Caco-2 (cell line): ENCODE measurements around the gene IFNA17. TPM values are rescaled to one million over a fixed set of nuclear protein-coding genes. Genes with fewer than 3 reads are reported as not detected.
"Not testable (repeated sequence)": the region's sequence is repeated elsewhere in the genome, so short reads cannot be mapped to it uniquely, and the experiment has no call there.

ENCODE experiments used
- BruUV-seq: library from RNA; stranded (reverse); fragments of 400-500 nt; replicated peaks from 2 replicates; lab custom pipeline; 2021; lab: Mats Ljungman, UMichigan
- CTCF ChIA-PET: fragments of 300-600 bp; sonication (Branson Sonifier 250); formaldehyde crosslinking; loops from one replicate; lab custom pipeline; 2022; ENCODE audit warnings: antibody characterized with exemption; lab: Charles Lee
- POLR2A ChIA-PET: fragments of 300-600 bp; sonication (Branson Sonifier 250); formaldehyde crosslinking; loops from one replicate; lab custom pipeline; 2022; ENCODE audit warnings: antibody characterized with exemption; lab: Charles Lee
- DNase-seq, 2 experiments: peaks; one replicate each; pipeline versions ENCODE4 v3.0.0 to v3.0.0-alpha.2; 2020 to 2022
- H3K27me3 ChIP-seq: replicated peaks from 2 replicates; pipeline ENCODE4 v1.6.0; 2011; ENCODE audit warnings: low read length; ENCODE audit not compliant: control insufficient read depth, insufficient read depth
- H3K36me3 ChIP-seq: 2 replicates; pipeline ENCODE4 v1.5.1; 2011; ENCODE audit warnings: low read length; ENCODE audit not compliant: control insufficient read depth, insufficient read depth
- H3K4me1 ChIP-seq: fragments of 250-450 bp; sonication (Bioruptor Pico); 2 replicates; pipeline ENCODE4 v1.5.1; 2020; ENCODE audit warnings: mild to moderate bottlenecking
- H3K4me3 ChIP-seq: 2 replicates; pipeline ENCODE4 v1.5.1; 2011; ENCODE audit warnings: low read depth, mild to moderate bottlenecking, control low read depth, low read length
- H3K9me3 ChIP-seq: fragments of 250-450 bp; sonication (Bioruptor Pico); 2 replicates; pipeline ENCODE4 v1.5.1; 2020; ENCODE audit warnings: mild to moderate bottlenecking, moderate library complexity
- H3K27ac Mint-ChIP-seq: one replicate; pipeline ENCODE4 v1.8.0; 2022; ENCODE audit warnings: mixed read lengths; ENCODE audit not compliant: unreplicated experiment
- H3K27me3 Mint-ChIP-seq: one replicate; pipeline ENCODE4 v1.8.0; 2022; ENCODE audit warnings: mixed read lengths; ENCODE audit not compliant: insufficient read depth, unreplicated experiment
- H3K36me3 Mint-ChIP-seq: one replicate; pipeline ENCODE4 v1.8.0; 2022; ENCODE audit warnings: mild to moderate bottlenecking, mixed read lengths; ENCODE audit not compliant: insufficient read depth, unreplicated experiment
- H3K4me1 Mint-ChIP-seq: one replicate; pipeline ENCODE4 v1.8.0; 2022; ENCODE audit warnings: low read depth, mixed read lengths; ENCODE audit not compliant: unreplicated experiment
- H3K4me3 Mint-ChIP-seq: one replicate; pipeline ENCODE4 v1.8.0; 2022; ENCODE audit warnings: mild to moderate bottlenecking, moderate library complexity, mixed read lengths; ENCODE audit not compliant: unreplicated experiment
- H3K9me3 Mint-ChIP-seq: one replicate; pipeline ENCODE4 v1.8.0; 2022; ENCODE audit warnings: mixed read lengths; ENCODE audit not compliant: unreplicated experiment
- intact Hi-C: fragments of 100-400 bp; cut with micrococcal nuclease; formaldehyde crosslinking; loops from one replicate; pipeline ENCODE4 v1.10.0; 2022; ENCODE audit not compliant: unreplicated experiment
- total RNA-seq: library from RNA; stranded (reverse); gene quantifications from 2 replicates; pipeline ENCODE4 v1.2.3, GENCODE V29; 2022
- TF ChIP-seq, protein P1 (sequence below), 2 experiments: fragments of 200-600 bp in 1 of 2; IDR thresholded peaks; 1 replicate in 1 of 2; 2 replicates in 1 of 2; pipeline versions ENCODE4 v1.5.1 to v1.8.0; 2011 to 2022; ENCODE audit warnings: antibody characterized with exemption in 1 of 2, control low read depth in 1 of 2, inconsistent platforms in 1 of 2, low read depth in 1 of 2, low read length in 1 of 2, mild to moderate bottlenecking in 1 of 2, moderate library complexity in 1 of 2; ENCODE audit not compliant: insufficient read depth in 1 of 2, severe bottlenecking in 1 of 2, unreplicated experiment in 1 of 2

The IFNA17 gene
- total RNA-seq, 1 experiment from 2014 or later: not detected

DNA sequence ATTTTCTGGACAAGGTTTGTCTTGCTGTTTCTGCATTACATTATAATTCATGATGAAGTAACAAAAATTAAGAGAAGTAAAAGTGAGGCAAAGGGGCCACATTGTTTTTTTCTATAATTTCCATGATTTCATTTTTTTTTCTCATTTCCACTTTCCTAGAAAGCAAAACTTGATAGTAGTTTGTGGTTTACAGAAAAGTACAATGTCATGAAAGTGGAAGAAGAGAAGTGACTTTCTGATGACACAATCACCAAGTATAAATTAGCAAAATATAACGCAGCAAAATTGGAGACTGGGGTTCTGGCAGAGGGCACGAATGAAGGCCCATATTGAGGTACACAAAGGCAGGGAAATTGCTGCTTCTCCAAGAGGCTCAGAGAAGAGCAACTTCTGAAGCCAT lies 16.8 kb upstream of the IFNA17 start:
- TF ChIP-seq, protein P1, sequence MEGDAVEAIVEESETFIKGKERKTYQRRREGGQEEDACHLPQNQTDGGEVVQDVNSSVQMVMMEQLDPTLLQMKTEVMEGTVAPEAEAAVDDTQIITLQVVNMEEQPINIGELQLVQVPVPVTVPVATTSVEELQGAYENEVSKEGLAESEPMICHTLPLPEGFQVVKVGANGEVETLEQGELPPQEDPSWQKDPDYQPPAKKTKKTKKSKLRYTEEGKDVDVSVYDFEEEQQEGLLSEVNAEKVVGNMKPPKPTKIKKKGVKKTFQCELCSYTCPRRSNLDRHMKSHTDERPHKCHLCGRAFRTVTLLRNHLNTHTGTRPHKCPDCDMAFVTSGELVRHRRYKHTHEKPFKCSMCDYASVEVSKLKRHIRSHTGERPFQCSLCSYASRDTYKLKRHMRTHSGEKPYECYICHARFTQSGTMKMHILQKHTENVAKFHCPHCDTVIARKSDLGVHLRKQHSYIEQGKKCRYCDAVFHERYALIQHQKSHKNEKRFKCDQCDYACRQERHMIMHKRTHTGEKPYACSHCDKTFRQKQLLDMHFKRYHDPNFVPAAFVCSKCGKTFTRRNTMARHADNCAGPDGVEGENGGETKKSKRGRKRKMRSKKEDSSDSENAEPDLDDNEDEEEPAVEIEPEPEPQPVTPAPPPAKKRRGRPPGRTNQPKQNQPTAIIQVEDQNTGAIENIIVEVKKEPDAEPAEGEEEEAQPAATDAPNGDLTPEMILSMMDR (IDR thresholded peaks at IDR 0.05; ENCODE audit: insufficient read depth in 1 of 2, low read depth in 1 of 2, low read length in 1 of 2, severe bottlenecking in 1 of 2, unreplicated experiment in 1 of 2): no peak
- ChIA-PET POLR2A (no interaction called here), CTCF (no interaction called here)
- DNase-seq: no peak
- no peaks in the 10 kb centered on the region for H3K27me3 ChIP-seq
- Mint-ChIP-seq H3K9me3 (no peaks in the 10 kb centered on the region), H3K36me3 (no peaks in the 10 kb centered on the region), H3K4me1 (no peaks in the 10 kb centered on the region), H3K27me3 (peaks cover 7% of the 10 kb centered on the region), H3K4me3 (no peak overlapping the region), H3K27ac (no peak overlapping the region)
- no TSS peak for BruUV-seq
- H3K4me3 ChIP-seq: no peak overlapping the region
- no peaks in the 10 kb centered on the region for H3K9me3 ChIP-seq
- no peaks in the 10 kb centered on the region for H3K36me3 ChIP-seq
- H3K4me1 ChIP-seq: no peaks in the 10 kb centered on the region
- intact Hi-C loops: no loop called here

- no peak for DNase-seq
- no peaks in the 10 kb centered on the region for H3K4me1 ChIP-seq
- H3K9me3 ChIP-seq: no peaks in the 10 kb centered on the region
- no peaks in the 10 kb centered on the region for H3K4me1 Mint-ChIP-seq
- no peaks in the 10 kb centered on the region for H3K36me3 ChIP-seq
- H3K36me3 Mint-ChIP-seq: no peaks in the 10 kb centered on the region
- H3K27me3 ChIP-seq: no peaks in the 10 kb centered on the region
- peaks cover 12% of the 10 kb centered on the region for H3K27me3 Mint-ChIP-seq
- H3K4me3 ChIP-seq: no peak within 1 kb of the TSS
- ChIA-PET CTCF (no interaction called here), POLR2A (no interaction called here)
- intact Hi-C loops: loop anchor here (5.0 kb wide), 1 partner anchor 547 kb away; no protein-coding TSS in a partner anchor
- H3K9me3 Mint-ChIP-seq: no peaks in the 10 kb centered on the region
- no peak within 1 kb of the TSS for H3K4me3 Mint-ChIP-seq
- TF ChIP-seq, protein P1 (IDR thresholded peaks at IDR 0.05; ENCODE audit: insufficient read depth in 1 of 2, low read depth in 1 of 2, low read length in 1 of 2, severe bottlenecking in 1 of 2, unreplicated experiment in 1 of 2): no peak
- no peak within 1 kb of the TSS for H3K27ac Mint-ChIP-seq
- no TSS peak for BruUV-seq
Observed at GRCh38 chr9:21239911-21240310, 11.9 kb upstream of the IFNA17 start, which contains the start of gene IFNA14. Gene IFNA14 (minus strand): TSS chr9:21240005. CDS start chr9:21239935, 70 bp downstream.

GRCh38 chr9:21236360-21236714 lies 8.3 kb upstream of the IFNA17 start:
- H3K4me1 ChIP-seq, BruUV-seq, H3K27me3 ChIP-seq, H3K4me3 ChIP-seq, H3K36me3 ChIP-seq, H3K4me3 Mint-ChIP-seq, POLR2A ChIA-PET, H3K4me1 Mint-ChIP-seq, DNase-seq, H3K36me3 Mint-ChIP-seq, H3K27ac Mint-ChIP-seq, H3K9me3 Mint-ChIP-seq, H3K9me3 ChIP-seq: not testable (repeated sequence)
- intact Hi-C loops: loop anchor here (5.0 kb wide), 1 partner anchor 551 kb away; no protein-coding TSS in a partner anchor
- CTCF ChIA-PET: interaction anchor here (0.6 to 1.3 kb wide), 6 partner anchors 15 to 219 kb away, joined by 3 to 6 read pairs (median 4); no protein-coding TSS in a partner anchor
- peaks cover 11% of the 10 kb centered on the region for H3K27me3 Mint-ChIP-seq
